ENCODE data around the gene PCYT1A. TPM values are rescaled to one million over a fixed set of nuclear protein-coding genes. Genes with fewer than 3 reads are reported as not detected.
"Not testable (repeated sequence)": the region's sequence is repeated elsewhere in the genome, so short reads cannot be mapped to it uniquely, and the experiment has no call there.

The PCYT1A gene
- total RNA-seq, 1 experiment from 2014 or later, result 63.8 TPM

DNA sequence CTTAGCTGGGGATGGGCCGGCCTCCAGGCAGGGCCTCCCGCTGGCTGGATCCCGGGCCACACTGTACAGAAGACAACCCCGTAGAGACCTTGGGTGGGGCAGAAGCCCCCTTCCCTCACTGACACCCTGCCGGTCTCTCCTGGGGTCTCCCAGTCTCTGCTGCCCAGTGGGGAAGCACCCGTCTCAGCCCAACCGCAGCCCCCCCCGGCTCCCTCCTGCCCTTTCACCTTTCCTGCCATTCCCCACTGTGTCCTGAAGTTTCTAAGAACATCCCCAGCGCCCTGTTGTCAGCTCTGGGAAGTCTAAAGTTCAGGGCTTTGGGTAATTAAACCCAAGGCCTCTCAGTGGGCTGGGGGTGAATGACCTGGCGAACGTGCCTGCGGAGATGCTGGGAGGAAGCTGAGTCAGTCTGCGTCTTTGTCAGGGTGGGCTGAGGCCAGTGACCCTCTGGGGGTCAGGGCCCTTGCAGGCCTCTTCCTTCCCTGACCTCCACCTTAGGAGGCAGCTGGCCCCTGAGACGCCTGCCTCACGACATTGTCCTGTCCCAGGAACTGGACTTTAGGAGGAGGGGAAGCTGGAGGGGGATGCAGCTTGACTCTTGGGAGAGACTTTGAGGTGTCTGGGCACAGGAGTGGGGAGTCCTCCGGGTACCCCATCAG lies 72.6 kb downstream of the PCYT1A start:
- H3K4me3 ChIP-seq (ENCODE audit: low read length), result no peak overlapping the region
- H3K79me2 ChIP-seq (ENCODE audit: low read length), result peaks cover 10% of the 10 kb centered on the region; the same call in 1 of the 2 replicates
- H3K9me2 ChIP-seq (replicated peaks; ENCODE audit: low read length), result no peaks in the 10 kb centered on the region
- H3K27ac ChIP-seq (ENCODE audit: low read length), result no peak overlapping the region
- DNase-seq (no peak), ATAC-seq (no peak)
- BruUV-seq (replicated peaks), result no TSS peak
- no peak for TF ChIP-seq EZH2 (IDR thresholded peaks at IDR 0.05; ENCODE audit: low read length, unreplicated experiment)
- no peak overlapping the region for H3K9ac ChIP-seq (ENCODE audit: low read length)
- H3K27me3 ChIP-seq (ENCODE audit: low read length), result no peaks in the 10 kb centered on the region
- H3K9me3 ChIP-seq (ENCODE audit: low read length), result no peaks in the 10 kb centered on the region
- ChIA-PET CTCF (no interaction called here), POLR2A (ENCODE audit: unreplicated experiment) (no interaction called here)
- no peaks in the 10 kb centered on the region for H3F3A ChIP-seq (ENCODE audit: low read length, unreplicated experiment)
- H4K20me1 ChIP-seq (ENCODE audit: low read length), result no peaks in the 10 kb centered on the region
- no peak overlapping the region for H3K4me2 ChIP-seq (ENCODE audit: low read length)
- H3K4me1 ChIP-seq (ENCODE audit: insufficient read depth, low read length), result peaks cover 35% of the 10 kb centered on the region
- intact Hi-C loops (cut with micrococcal nuclease), result no loop called here
- no peak overlapping the region for H2AFZ ChIP-seq (ENCODE audit: low read length)
- no peaks in the 10 kb centered on the region for H3K36me3 ChIP-seq (ENCODE audit: low read depth, low read length)

GRCh38 chr3:196210673-196211556 lies 76.6 kb downstream of the PCYT1A start, which contains the start of gene ZDHHC19:
ZDHHC19 (minus strand) TSS chr3:196211400; CDS start chr3:196211315, 85 bp downstream.
- Histone ChIP-seq H3K4me3 (ENCODE audit: low read length) (no peak within 1 kb of the TSS), H3K27ac (ENCODE audit: low read length) (no peak within 1 kb of the TSS), H3K4me1 (ENCODE audit: insufficient read depth, low read length) (peaks cover 4% of the 10 kb centered on the region), H3F3A (ENCODE audit: low read length, unreplicated experiment) (no peaks in the 10 kb centered on the region), H3K9ac (ENCODE audit: low read length) (no peak within 1 kb of the TSS), H3K4me2 (ENCODE audit: low read length) (no peak within 1 kb of the TSS), H2AFZ (ENCODE audit: low read length) (no peak within 1 kb of the TSS), H3K9me3 (ENCODE audit: low read length) (no peaks in the 10 kb centered on the region), H3K27me3 (ENCODE audit: low read length) (no peaks in the 10 kb centered on the region), H3K9me2 (replicated peaks; ENCODE audit: low read length) (no peaks in the 10 kb centered on the region), H4K20me1 (ENCODE audit: low read length) (no peaks in the 10 kb centered on the region), H3K36me3 (ENCODE audit: low read depth, low read length) (no peaks in the 10 kb centered on the region), H3K79me2 (ENCODE audit: low read length) (no peaks in the 10 kb centered on the region)
- ChIA-PET CTCF (no interaction called here), POLR2A (ENCODE audit: unreplicated experiment) (no interaction called here)
- intact Hi-C loops (cut with micrococcal nuclease), result no loop called here
- no TSS peak for BruUV-seq (replicated peaks)
- TF ChIP-seq, protein P1, sequence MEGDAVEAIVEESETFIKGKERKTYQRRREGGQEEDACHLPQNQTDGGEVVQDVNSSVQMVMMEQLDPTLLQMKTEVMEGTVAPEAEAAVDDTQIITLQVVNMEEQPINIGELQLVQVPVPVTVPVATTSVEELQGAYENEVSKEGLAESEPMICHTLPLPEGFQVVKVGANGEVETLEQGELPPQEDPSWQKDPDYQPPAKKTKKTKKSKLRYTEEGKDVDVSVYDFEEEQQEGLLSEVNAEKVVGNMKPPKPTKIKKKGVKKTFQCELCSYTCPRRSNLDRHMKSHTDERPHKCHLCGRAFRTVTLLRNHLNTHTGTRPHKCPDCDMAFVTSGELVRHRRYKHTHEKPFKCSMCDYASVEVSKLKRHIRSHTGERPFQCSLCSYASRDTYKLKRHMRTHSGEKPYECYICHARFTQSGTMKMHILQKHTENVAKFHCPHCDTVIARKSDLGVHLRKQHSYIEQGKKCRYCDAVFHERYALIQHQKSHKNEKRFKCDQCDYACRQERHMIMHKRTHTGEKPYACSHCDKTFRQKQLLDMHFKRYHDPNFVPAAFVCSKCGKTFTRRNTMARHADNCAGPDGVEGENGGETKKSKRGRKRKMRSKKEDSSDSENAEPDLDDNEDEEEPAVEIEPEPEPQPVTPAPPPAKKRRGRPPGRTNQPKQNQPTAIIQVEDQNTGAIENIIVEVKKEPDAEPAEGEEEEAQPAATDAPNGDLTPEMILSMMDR (conservative IDR thresholded peaks at IDR 0.05; ENCODE audit: low read depth, low read length), result no peak
- TF ChIP-seq EZH2phosphoT487 (IDR thresholded peaks at IDR 0.05; ENCODE audit: borderline replicate concordance, low read length) (no peak), EZH2 (IDR thresholded peaks at IDR 0.05; ENCODE audit: low read length, unreplicated experiment) (no peak)
- ATAC-seq (no peak), DNase-seq (no peak)

GRCh38 chr3:196209944-196210672 lies 77.4 kb downstream of the PCYT1A start:
- CTCF ChIA-PET, ATAC-seq: not testable (repeated sequence)

More at GRCh38 chr3:196209944-196210672, 77.4 kb downstream of the PCYT1A start:
- H3K4me2 ChIP-seq (ENCODE audit: low read length); H3K27ac ChIP-seq (ENCODE audit: low read length); DNase-seq; H3K4me1 ChIP-seq (ENCODE audit: insufficient read depth, low read length); BruUV-seq (replicated peaks); H2AFZ ChIP-seq (ENCODE audit: low read length); intact Hi-C loops (cut with micrococcal nuclease); H3K9me3 ChIP-seq (ENCODE audit: low read length); POLR2A ChIA-PET (ENCODE audit: unreplicated experiment); H3K36me3 ChIP-seq (ENCODE audit: low read depth, low read length); H3K9me2 ChIP-seq (replicated peaks; ENCODE audit: low read length); H3K27me3 ChIP-seq (ENCODE audit: low read length); H3F3A ChIP-seq (ENCODE audit: low read length, unreplicated experiment); H3K79me2 ChIP-seq (ENCODE audit: low read length); H3K9ac ChIP-seq (ENCODE audit: low read length); H3K4me3 ChIP-seq (ENCODE audit: low read length); H4K20me1 ChIP-seq (ENCODE audit: low read length): not testable (repeated sequence)
